Fibroblast of pulmonary artery (primary cell): ENCODE measurements around the gene HORMAD1.
"Not testable (repeated sequence)": the region's sequence is repeated elsewhere in the genome, so short reads cannot be mapped to it uniquely, and the experiment has no call there.

ENCODE experiments used
- DNase-seq: peaks from one replicate; pipeline ENCODE4 v3.0.0-alpha.2; 2010; ENCODE audit warnings: low read depth
- H3K4me3 ChIP-seq: replicated peaks from 2 replicates; pipeline ENCODE4 v1.5.1; 2011; ENCODE audit warnings: low read depth, mild to moderate bottlenecking, control low read depth, low read length, moderate library complexity
- CTCF ChIP-seq: IDR thresholded peaks from 2 replicates; pipeline ENCODE4 v1.5.1; 2011; ENCODE audit warnings: mild to moderate bottlenecking, control low read depth, low read length, inconsistent platforms; ENCODE audit errors: missing control alignments

Gene HORMAD1

GRCh38 chr1:150661156-150661555 is 59.5 kb downstream of the HORMAD1 start:
- TF ChIP-seq CTCF = no peak
- H3K4me3 ChIP-seq = no peak overlapping the region
- DNase-seq = no peak

- no peak overlapping the region for H3K4me3 ChIP-seq
- DNase-seq = no peak
- no peak for TF ChIP-seq CTCF
Measured at GRCh38 chr1:150660584-150660983, 60.1 kb downstream of the HORMAD1 start.

GRCh38 chr1:150657064-150657463 is 63.6 kb downstream of the HORMAD1 start:
- H3K4me3 ChIP-seq, DNase-seq: not testable (repeated sequence)

- DNase-seq = not testable (repeated sequence)
Measured at GRCh38 chr1:150654635-150655034, 66.1 kb downstream of the HORMAD1 start.

GRCh38 chr1:150650193-150650592 is 70.5 kb downstream of the HORMAD1 start:
- no peak overlapping the region for H3K4me3 ChIP-seq
- peak; percentile 37 for DNase-seq
- TF ChIP-seq CTCF = no peak

More at GRCh38 chr1:150654635-150655034, 66.1 kb downstream of the HORMAD1 start:
- not testable (repeated sequence) for H3K4me3 ChIP-seq

GRCh38 chr1:150649441-150650075 is 71.1 kb downstream of the HORMAD1 start:
- no peak overlapping the region for H3K4me3 ChIP-seq
- TF ChIP-seq CTCF = no peak
- no peak for DNase-seq
